Measurements from ENCODE around the gene CCIN.

The CCIN gene

DNA sequence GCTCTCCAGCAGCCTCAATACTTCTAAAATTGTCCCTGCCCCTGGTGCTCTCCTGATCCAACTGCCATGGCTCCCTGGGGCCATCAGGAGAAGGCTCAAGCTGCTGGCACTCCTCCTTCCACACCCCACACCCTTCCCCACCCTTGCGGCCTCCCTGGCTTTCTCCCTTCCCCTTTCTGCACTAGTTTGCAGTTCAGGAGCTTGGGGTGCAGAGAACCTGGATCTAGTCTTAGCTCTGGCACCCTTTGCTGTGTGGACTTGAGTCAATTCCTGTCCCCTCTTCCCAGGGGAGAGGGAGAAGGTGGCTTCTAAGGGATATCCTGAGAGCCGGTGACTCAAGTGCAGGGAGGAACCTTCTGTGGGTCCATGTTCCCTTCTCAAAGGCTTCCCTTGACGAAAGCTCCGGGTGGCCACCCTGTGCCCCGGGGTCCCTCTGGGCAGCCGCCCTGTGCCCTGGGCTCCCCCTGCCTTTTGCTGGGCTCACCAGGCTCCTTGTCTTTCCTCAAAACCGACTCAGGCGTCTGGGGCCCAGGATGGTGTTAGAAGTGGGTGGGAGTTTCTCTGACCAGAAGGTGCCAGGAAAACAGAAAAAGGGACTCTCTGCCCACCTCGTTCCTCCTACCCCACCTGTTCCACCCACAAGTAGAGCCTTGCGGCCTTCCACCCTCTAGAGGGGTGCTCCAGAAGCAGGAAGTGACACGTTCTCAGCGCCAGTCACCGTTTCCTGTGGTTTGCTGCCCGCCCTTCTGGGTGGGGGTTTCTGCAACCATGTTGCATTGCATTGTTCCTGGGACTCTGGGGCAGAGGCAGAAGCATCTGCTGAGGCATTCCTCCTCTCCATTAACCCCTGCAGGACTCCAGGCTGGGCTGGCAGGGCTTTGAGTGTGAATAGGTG, 17.6 kb upstream of the CCIN start:
- no peak for DNase-seq (ENCODE audit: low spot score)
- TF ChIP-seq, protein P1, sequence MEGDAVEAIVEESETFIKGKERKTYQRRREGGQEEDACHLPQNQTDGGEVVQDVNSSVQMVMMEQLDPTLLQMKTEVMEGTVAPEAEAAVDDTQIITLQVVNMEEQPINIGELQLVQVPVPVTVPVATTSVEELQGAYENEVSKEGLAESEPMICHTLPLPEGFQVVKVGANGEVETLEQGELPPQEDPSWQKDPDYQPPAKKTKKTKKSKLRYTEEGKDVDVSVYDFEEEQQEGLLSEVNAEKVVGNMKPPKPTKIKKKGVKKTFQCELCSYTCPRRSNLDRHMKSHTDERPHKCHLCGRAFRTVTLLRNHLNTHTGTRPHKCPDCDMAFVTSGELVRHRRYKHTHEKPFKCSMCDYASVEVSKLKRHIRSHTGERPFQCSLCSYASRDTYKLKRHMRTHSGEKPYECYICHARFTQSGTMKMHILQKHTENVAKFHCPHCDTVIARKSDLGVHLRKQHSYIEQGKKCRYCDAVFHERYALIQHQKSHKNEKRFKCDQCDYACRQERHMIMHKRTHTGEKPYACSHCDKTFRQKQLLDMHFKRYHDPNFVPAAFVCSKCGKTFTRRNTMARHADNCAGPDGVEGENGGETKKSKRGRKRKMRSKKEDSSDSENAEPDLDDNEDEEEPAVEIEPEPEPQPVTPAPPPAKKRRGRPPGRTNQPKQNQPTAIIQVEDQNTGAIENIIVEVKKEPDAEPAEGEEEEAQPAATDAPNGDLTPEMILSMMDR (IDR thresholded peaks at IDR 0.05), result no peak
- no peak overlapping the region for H3K4me3 ChIP-seq
- H3K27ac ChIP-seq, result peak overlapping the region; percentile 31 to 68

DNA sequence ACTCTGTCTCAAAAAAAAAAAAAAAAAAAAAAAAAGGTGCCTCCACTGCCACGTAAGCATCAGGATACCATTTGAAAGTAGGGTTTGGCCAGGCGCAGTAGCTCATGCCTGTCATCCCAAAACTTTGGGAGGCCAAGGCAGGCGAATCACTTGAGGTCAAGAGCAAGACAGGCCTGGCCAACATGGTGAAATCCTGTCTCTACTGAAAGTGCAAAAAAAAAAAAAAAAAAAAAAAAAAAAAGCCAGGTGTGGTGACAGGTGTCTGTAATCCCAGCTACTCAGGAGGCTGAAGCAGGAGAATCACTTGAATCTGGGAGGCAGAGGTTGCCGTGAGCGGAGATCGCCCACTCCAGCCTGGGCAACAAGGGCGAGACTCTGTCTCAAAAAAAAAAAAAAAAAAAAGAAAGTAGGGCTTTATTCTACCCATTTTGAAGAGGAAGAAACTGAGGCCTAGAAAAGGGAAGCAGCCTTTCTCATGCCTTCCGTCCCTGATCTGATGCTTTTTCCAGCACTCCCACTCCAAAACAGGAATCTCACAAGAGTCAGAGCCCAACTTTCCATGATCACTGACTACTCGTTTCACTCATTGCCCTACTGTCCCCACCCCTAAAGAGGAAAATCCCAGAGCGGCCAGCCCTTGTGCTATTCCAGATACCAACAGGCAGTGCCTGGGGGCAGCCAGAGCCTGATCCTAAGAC, 16.3 kb upstream of the CCIN start:
- TF ChIP-seq, protein P1 (IDR thresholded peaks at IDR 0.05), result no peak
- Histone ChIP-seq H3K27ac (peak overlapping the region; percentile 46 to 81), H3K4me3 (no peak overlapping the region)
- no peak for DNase-seq (ENCODE audit: low spot score)

DNA sequence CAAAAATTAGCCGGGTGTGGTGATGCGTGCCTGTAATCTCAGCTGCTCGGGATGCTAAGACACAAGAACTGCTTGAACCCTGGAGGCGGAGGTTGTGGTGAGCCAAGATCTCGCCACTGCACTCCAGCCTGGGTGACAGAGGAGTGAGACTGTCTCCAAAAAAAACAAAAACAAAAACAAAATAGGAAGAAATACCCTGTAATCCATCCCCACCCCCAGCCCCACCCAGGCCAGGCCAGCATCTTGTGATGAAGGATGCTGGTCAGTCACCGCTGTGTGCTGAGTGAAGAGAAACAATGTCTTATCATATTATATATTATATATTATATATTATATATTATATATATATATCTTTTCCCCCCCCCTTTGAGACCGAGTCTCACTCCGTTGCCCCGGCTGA, 15.4 kb upstream of the CCIN start:
- no peak overlapping the region for H3K4me3 ChIP-seq
- TF ChIP-seq, protein P1 (IDR thresholded peaks at IDR 0.05), result no peak
- no peak for DNase-seq (ENCODE audit: low spot score)
- H3K27ac ChIP-seq, result peak overlapping the region; percentile 46 to 81

DNA sequence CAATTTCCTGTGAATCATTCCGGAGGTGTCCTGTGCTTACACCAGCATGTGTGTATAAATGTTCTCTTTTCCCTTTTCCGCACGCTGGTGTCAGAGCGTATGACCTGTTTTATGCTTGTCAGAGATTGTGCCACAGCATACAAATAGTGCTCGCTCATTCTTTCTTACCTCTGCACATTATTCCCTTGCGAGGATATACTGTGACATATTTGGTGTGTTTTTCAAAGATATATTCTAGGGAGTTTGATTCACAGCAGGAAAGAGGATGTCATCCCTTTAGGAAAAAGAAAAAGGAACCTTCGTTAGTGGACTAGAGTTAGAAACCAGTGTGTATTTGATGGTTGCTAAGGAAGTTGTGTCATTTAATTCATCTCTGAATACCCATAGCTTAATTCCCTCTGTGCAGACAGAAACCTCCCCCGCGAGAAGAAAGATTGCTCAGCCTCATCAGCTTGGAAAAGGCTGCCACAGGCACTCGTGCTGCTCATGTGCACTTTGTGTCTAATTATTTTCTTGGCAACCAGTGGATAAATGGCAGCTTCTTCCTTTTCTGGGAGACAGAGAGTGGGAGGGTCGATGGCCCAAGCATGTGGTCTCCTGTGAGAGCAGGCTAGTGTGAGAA, 14.7 kb upstream of the CCIN start:
- peak overlapping the region; percentile 11 for H3K4me3 ChIP-seq
- DNase-seq (ENCODE audit: low spot score), result no peak

DNA sequence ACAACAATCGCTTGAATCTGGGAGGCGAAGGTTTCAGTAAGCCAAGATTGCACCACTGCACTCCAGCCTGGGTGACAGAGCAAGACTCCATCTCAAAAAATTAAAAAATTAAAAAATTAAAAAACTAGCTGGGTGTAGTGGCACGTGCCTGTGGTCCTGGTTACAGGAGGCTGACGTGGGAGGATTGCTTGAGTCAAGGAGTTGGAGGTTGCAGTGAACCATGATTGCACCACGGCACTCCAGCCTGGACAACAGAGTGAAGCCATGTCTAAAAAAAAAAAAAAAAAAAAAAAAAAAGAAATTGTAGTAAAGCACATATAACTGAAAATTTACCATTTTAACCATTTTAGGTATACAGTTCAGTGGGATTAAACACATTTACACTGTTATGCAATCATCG, 13.1 kb upstream of the CCIN start:
- no peak for DNase-seq (ENCODE audit: low spot score)
- H3K4me3 ChIP-seq, result no peak overlapping the region
- TF ChIP-seq, protein P1 (IDR thresholded peaks at IDR 0.05), result no peak

More for the DNA sequence above, 14.7 kb upstream of the CCIN start:
- TF ChIP-seq, protein P1 (IDR thresholded peaks at IDR 0.05), result no peak
- peak overlapping the region; percentile 46 to 81 for H3K27ac ChIP-seq

DNA sequence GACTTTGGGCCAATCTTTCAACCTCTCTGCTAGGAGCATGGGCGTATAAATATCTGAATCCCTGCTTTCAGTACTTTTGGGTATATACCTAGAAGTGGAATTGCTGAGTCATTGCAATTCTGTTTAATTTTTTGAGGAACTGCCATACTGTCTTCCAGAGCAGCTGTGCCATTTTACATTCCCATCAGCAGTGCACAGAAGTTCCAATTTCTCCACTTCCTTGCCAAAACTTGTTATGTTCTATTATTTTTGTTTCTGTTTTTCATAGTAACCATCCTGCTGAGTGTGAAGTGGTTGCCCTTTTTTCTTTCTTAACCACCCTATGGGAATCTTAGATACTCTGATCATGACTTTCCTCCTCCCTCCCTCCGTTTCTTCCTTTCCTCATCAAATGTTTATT, 11.1 kb upstream of the CCIN start:
- TF ChIP-seq, protein P1 (IDR thresholded peaks at IDR 0.05), result no peak
- DNase-seq (ENCODE audit: low spot score), result no peak
- Histone ChIP-seq H3K4me3 (no peak overlapping the region), H3K27ac (peak overlapping the region; percentile 46 to 79)

More for the DNA sequence above, 13.1 kb upstream of the CCIN start:
- peak overlapping the region in 1 of 2 donors; percentile 35 for H3K27ac ChIP-seq
